GM12891 (cell line): Measurements from ENCODE around the gene BLM.

Experiments
- POLR2A ChIP-seq: IDR thresholded peaks from 2 replicates; pipeline ENCODE4 v1.6.1; 2011; ENCODE audit warnings: low read depth, low read length, control low read depth
- POLR2AphosphoS5 ChIP-seq: IDR thresholded peaks from 2 replicates; pipeline ENCODE4 v1.6.1; 2011; ENCODE audit warnings: low read depth, low read length, control low read depth

DNA sequence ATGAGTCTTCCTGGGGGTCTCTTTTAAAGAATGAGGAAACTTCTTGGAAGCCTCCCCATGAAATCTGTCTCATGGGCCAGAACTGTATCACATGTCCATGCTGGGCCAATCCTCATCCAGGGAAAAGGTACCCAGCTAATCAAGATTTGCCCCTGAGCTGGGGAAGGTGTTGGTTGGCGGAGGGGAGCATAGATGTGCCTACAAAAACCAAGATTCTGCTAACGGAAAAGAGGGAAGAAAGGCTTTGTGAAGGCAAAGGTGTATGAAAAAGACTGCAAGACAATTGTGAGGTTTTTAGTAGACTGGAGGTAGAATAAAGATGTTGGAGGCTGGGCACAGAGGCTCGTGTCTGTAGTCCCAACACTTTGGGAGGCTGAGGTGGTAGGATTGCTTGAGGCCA lies 18.5 kb upstream of the BLM start:
- TF ChIP-seq POLR2A, result no peak
- TF ChIP-seq POLR2AphosphoS5, result no peak
